GM23338 (cell line): ENCODE measurements around the gene PCDHGB4. TPM values are rescaled to one million over a fixed set of nuclear protein-coding genes. Genes with fewer than 3 reads are reported as not detected.

Experiments used
- ATAC-seq: fragments of 200-7000 bp; cut with Tn5 transposase; 3 replicates; pipeline ENCODE4 v1.9.1; 2020
- DNase-seq: peaks from one replicate; pipeline ENCODE4 v3.0.0-alpha.2; 2015; ENCODE audit warnings: low spot score
- H2AFZ ChIP-seq: fragments of 200-600 bp; sonication (generic); 2 replicates; pipeline ENCODE4 v1.8.0; 2016; ENCODE audit warnings: antibody characterized with exemption, mild to moderate bottlenecking, moderate library complexity
- H3F3A ChIP-seq: fragments of 200-600 bp; sonication (generic); replicated peaks from 2 replicates; pipeline ENCODE4 v1.8.0; 2017; ENCODE audit warnings: antibody characterized with exemption, mixed run types, low read depth
- H3K27ac ChIP-seq: fragments of 200-600 bp; sonication (generic); 2 replicates; pipeline ENCODE4 v1.6.1; 2016; ENCODE audit warnings: low read depth
- H3K27me3 ChIP-seq: fragments of 200-600 bp; sonication (generic); 2 replicates; pipeline ENCODE4 v1.8.0; 2016; ENCODE audit warnings: mild to moderate bottlenecking, mixed run types, moderate library complexity; ENCODE audit not compliant: insufficient read depth
- H3K36me3 ChIP-seq: fragments of 200-600 bp; sonication (generic); 2 replicates; pipeline ENCODE4 v1.8.0; 2016; ENCODE audit warnings: mild to moderate bottlenecking; ENCODE audit not compliant: insufficient read depth
- H3K4me1 ChIP-seq: fragments of 200-600 bp; sonication (generic); 2 replicates; pipeline ENCODE4 v1.8.0; 2016; ENCODE audit warnings: mild to moderate bottlenecking, moderate library complexity; ENCODE audit not compliant: insufficient read depth
- H3K4me2 ChIP-seq: fragments of 200-600 bp; sonication (generic); 2 replicates; pipeline ENCODE4 v1.7.1; 2017; ENCODE audit warnings: mixed run types
- H3K4me3 ChIP-seq: fragments of 200-600 bp; sonication (generic); 2 replicates; pipeline ENCODE4 v1.6.1; 2016; ENCODE audit warnings: mixed run types
- H3K79me2 ChIP-seq: fragments of 200-600 bp; sonication (generic); replicated peaks from 2 replicates; pipeline ENCODE4 v1.8.0; 2017; ENCODE audit warnings: mild to moderate bottlenecking; ENCODE audit not compliant: insufficient read depth
- H3K9me2 ChIP-seq: fragments of 200-600 bp; sonication (generic); 2 replicates; pipeline ENCODE4 v1.8.0; 2017; ENCODE audit not compliant: insufficient read depth
- H4K20me1 ChIP-seq: fragments of 200-600 bp; sonication (generic); replicated peaks from 2 replicates; pipeline ENCODE4 v1.8.0; 2017; ENCODE audit warnings: mild to moderate bottlenecking; ENCODE audit not compliant: insufficient read depth
- H3K27ac Mint-ChIP-seq: 2 replicates; pipeline ENCODE4 v1.8.0; 2020; ENCODE audit warnings: inconsistent platforms, mild to moderate bottlenecking, moderate library complexity, mixed read lengths
- H3K27me3 Mint-ChIP-seq: 3 replicates; pipeline ENCODE4 v1.8.0; 2022; ENCODE audit warnings: low read depth, mild to moderate bottlenecking, moderate library complexity, mixed read lengths, inconsistent platforms; ENCODE audit not compliant: insufficient read depth, poor library complexity
- H3K36me3 Mint-ChIP-seq: 3 replicates; pipeline ENCODE4 v1.8.0; 2021; ENCODE audit warnings: low read depth, mild to moderate bottlenecking, inconsistent platforms, moderate library complexity, mixed read lengths
- H3K4me1 Mint-ChIP-seq: 3 replicates; pipeline ENCODE4 v1.8.0; 2020; ENCODE audit warnings: mild to moderate bottlenecking, inconsistent platforms, mixed read lengths
- H3K4me3 Mint-ChIP-seq: 3 replicates; pipeline ENCODE4 v1.8.0; 2021; ENCODE audit warnings: moderate library complexity, mild to moderate bottlenecking, inconsistent platforms, mixed read lengths
- H3K9me3 Mint-ChIP-seq: 3 replicates; pipeline ENCODE4 v1.8.0; 2020; ENCODE audit warnings: moderate library complexity, mild to moderate bottlenecking, inconsistent platforms, mixed read lengths
- CTCF ChIP-seq, 2 experiments: fragments of 200-600 bp in 1 of 2; sonication (generic) in 1 of 2; conservative IDR thresholded peaks; 2 replicates each; pipeline versions ENCODE4 v1.5.1 to v1.6.1; 2016 to 2017; ENCODE audit warnings: antibody characterized with exemption in 2 of 2, low read depth in 2 of 2, mild to moderate bottlenecking in 2 of 2, moderate library complexity in 1 of 2
- EZH2 ChIP-seq: fragments of 200-600 bp; sonication (generic); IDR thresholded peaks from one replicate; pipeline ENCODE4 v1.8.0; 2017; ENCODE audit warnings: antibody characterized with exemption, mild to moderate bottlenecking, low read depth; ENCODE audit not compliant: unreplicated experiment
- EZH2phosphoT487 ChIP-seq: fragments of 200-600 bp; sonication (generic); IDR thresholded peaks from one replicate; pipeline ENCODE4 v1.8.1; 2018; ENCODE audit warnings: antibody characterized with exemption; ENCODE audit not compliant: unreplicated experiment
- JUNB ChIP-seq: IDR thresholded peaks from one replicate; pipeline ENCODE4 v1.6.1; 2016; ENCODE audit warnings: antibody characterized with exemption; ENCODE audit not compliant: unreplicated experiment
- NANOG ChIP-seq: IDR thresholded peaks from 2 replicates; pipeline ENCODE4 v1.6.1; 2016; ENCODE audit warnings: antibody characterized with exemption, borderline replicate concordance
- POLR2AphosphoS5 ChIP-seq: IDR thresholded peaks from 2 replicates; pipeline ENCODE4 v1.6.1; 2016; ENCODE audit warnings: antibody characterized with exemption, low read depth
- REST ChIP-seq: IDR thresholded peaks from one replicate; pipeline ENCODE4 v1.6.1; 2018; ENCODE audit warnings: antibody characterized with exemption; ENCODE audit not compliant: unreplicated experiment
- STAT1 ChIP-seq: IDR thresholded peaks from one replicate; pipeline ENCODE4 v1.6.1; 2016; ENCODE audit warnings: antibody characterized with exemption; ENCODE audit not compliant: unreplicated experiment
- ZNF331 ChIP-seq: fragments of 250-450 bp; sonication (Bioruptor Pico); IDR thresholded peaks from 2 replicates; pipeline ENCODE4 v1.5.0; 2020; ENCODE audit warnings: low read depth, mild to moderate bottlenecking, moderate library complexity
- polyA plus RNA-seq: library from polyadenylated mRNA; unstranded; fragments of >200 nt; fragmentation: Nextera tagmentation; extraction: Ambion mirVana; gene quantifications from 2 replicates; pipeline ENCODE4 v1.2.1, GENCODE V29; 2016
- total RNA-seq: library from RNA; depleted of rRNA; stranded (reverse); fragments of >200 nt; shearing (Covaris generic); gene quantifications from 2 replicates; pipeline ENCODE4 v1.2.3, GENCODE V29; 2014
- TF ChIP-seq, protein P1 (sequence below): IDR thresholded peaks from 2 replicates; pipeline ENCODE4 v1.6.1; 2016; ENCODE audit warnings: antibody characterized with exemption

PCDHGB4 gene
- total and polyA plus RNA-seq, 2 experiments from 2014 or later, result 3.5 to 16.6 TPM

DNA sequence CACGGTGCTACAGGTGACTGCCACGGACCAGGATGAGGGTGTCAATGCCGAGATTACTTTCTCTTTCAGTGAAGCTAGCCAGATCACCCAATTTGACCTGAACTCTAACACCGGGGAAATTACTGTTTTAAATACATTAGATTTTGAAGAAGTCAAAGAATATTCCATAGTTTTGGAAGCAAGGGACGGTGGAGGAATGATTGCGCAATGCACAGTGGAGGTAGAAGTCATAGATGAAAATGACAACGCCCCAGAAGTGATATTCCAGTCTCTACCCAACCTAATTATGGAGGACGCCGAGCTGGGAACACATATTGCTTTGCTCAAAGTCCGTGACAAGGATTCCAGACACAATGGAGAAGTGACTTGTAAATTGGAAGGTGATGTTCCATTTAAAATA, 1.2 kb downstream of the PCDHGB4 start:
- DNase-seq (no peak), ATAC-seq (no peak)
- no peak overlapping the region for H2AFZ ChIP-seq
- peaks cover 7% of the 10 kb centered on the region; the same call in 1 of the 2 replicates for H3K36me3 ChIP-seq
- H3K4me1 ChIP-seq, result 0 out of 2 replicates have a peak, but pooled peaks cover 5% of the 10 kb centered on the region
- Mint-ChIP-seq H3K27me3 (peaks cover 6% of the 10 kb centered on the region), H3K36me3 (peaks cover 74% of the 10 kb centered on the region), H3K4me3 (peak overlapping the region; percentile 11; the same call in 1 of the 3 replicates), H3K4me1 (no peaks in the 10 kb centered on the region; the same call in 2 of the 3 replicates), H3K27ac (no peak overlapping the region), H3K9me3 (peaks cover 89% of the 10 kb centered on the region)
- H3K4me2 ChIP-seq, result no peak overlapping the region
- no peak overlapping the region for H3K4me3 ChIP-seq
- TF ChIP-seq EZH2phosphoT487 (no peak), REST (no peak), POLR2AphosphoS5 (no peak)
- peaks cover 7% of the 10 kb centered on the region; the same call in 1 of the 2 replicates for H3K27me3 ChIP-seq
- H4K20me1 ChIP-seq, result no peaks in the 10 kb centered on the region
- H3K9me2 ChIP-seq, result no peaks in the 10 kb centered on the region
- 0 out of 2 replicates have a peak, but pooled peaks cover 5% of the 10 kb centered on the region for H3K79me2 ChIP-seq
- no peak overlapping the region for H3K27ac ChIP-seq
- H3F3A ChIP-seq, result no peaks in the 10 kb centered on the region

DNA sequence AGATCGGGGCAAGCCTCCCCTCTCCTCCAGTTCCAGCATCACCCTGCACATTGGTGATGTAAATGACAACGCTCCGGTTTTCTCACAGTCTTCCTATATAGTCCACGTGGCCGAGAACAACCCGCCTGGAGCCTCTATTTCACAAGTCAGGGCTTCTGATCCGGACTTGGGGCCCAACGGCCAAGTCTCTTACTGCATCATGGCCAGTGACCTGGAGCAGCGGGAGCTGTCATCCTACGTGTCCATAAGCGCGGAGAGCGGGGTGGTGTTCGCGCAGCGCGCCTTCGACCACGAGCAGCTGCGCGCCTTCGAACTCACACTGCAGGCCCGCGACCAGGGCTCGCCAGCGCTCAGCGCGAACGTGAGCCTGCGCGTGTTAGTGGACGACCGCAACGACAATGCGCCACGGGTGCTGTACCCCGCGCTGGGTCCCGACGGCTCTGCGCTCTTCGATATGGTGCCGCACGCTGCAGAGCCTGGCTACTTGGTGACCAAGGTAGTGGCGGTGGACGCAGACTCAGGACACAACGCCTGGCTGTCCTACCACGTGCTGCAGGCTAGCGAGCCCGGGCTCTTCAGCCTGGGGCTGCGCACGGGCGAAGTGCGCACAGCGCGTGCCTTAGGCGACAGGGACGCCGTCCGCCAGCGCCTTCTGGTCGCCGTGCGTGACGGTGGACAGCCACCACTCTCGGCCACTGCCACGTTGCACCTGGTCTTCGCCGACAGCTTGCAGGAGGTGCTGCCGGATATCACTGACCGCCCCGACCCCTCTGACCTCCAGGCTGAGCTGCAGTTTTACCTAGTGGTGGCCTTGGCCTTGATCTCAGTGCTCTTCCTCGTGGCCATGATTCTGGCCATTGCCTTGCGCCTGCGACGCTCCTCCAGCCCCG, 1.9 kb downstream of the PCDHGB4 start:
- H3K4me1 ChIP-seq, result 0 out of 2 replicates have a peak, but pooled peaks cover 5% of the 10 kb centered on the region
- no peaks in the 10 kb centered on the region for H3K9me2 ChIP-seq
- peaks cover 7% of the 10 kb centered on the region; the same call in 1 of the 2 replicates for H3K36me3 ChIP-seq
- no peak overlapping the region for H3K4me2 ChIP-seq
- 0 out of 2 replicates have a peak, but pooled peaks cover 5% of the 10 kb centered on the region for H3K79me2 ChIP-seq
- no peak overlapping the region for H3K27ac ChIP-seq
- no peak overlapping the region for H3K27ac Mint-ChIP-seq
- H3K36me3 Mint-ChIP-seq, result peaks cover 75% of the 10 kb centered on the region
- H3F3A ChIP-seq, result no peaks in the 10 kb centered on the region
- no peaks in the 10 kb centered on the region; the same call in 2 of the 3 replicates for H3K4me1 Mint-ChIP-seq
- H4K20me1 ChIP-seq, result no peaks in the 10 kb centered on the region
- peaks cover 89% of the 10 kb centered on the region for H3K9me3 Mint-ChIP-seq
- H2AFZ ChIP-seq, result no peak overlapping the region
- DNase-seq (no peak), ATAC-seq (no peak)
- peak overlapping the region; percentile 13; the same call in 1 of the 3 replicates for H3K4me3 Mint-ChIP-seq
- H3K4me3 ChIP-seq, result no peak overlapping the region
- H3K27me3 Mint-ChIP-seq, result peaks cover 5% of the 10 kb centered on the region
- H3K27me3 ChIP-seq, result peaks cover 7% of the 10 kb centered on the region; the same call in 1 of the 2 replicates
- TF ChIP-seq STAT1 (no peak), ZNF331 (no peak), POLR2AphosphoS5 (no peak), REST (no peak), NANOG (no peak), JUNB (no peak), EZH2 (no peak), CTCF (conservative IDR thresholded peaks at IDR 0.05; ENCODE audit: low read depth in 2 of 2) (no peak)
- TF ChIP-seq, protein P1, sequence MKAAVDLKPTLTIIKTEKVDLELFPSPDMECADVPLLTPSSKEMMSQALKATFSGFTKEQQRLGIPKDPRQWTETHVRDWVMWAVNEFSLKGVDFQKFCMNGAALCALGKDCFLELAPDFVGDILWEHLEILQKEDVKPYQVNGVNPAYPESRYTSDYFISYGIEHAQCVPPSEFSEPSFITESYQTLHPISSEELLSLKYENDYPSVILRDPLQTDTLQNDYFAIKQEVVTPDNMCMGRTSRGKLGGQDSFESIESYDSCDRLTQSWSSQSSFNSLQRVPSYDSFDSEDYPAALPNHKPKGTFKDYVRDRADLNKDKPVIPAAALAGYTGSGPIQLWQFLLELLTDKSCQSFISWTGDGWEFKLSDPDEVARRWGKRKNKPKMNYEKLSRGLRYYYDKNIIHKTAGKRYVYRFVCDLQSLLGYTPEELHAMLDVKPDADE, result no peak
